Measurements from ENCODE around the gene PAPSS2.
"Not testable (repeated sequence)": the region's sequence is repeated elsewhere in the genome, so short reads cannot be mapped to it uniquely, and the experiment has no call there.

Gene PAPSS2

GRCh38 chr10:87659571-87660483 lies at the start of gene PAPSS2:
PAPSS2 (plus strand) TSS chr10:87659878; CDS start chr10:87659982, 104 bp downstream.
- DNase-seq: peak; percentile 67

- DNase-seq: not testable (repeated sequence)
Observed at GRCh38 chr10:87611341-87611740, 48.3 kb upstream of the PAPSS2 start.

GRCh38 chr10:87612115-87612514 lies 47.6 kb upstream of the PAPSS2 start:
- no peak for DNase-seq

GRCh38 chr10:87613751-87614150 lies 45.9 kb upstream of the PAPSS2 start:
- DNase-seq: no peak

- DNase-seq: no peak
Observed at GRCh38 chr10:87615856-87616255, 43.8 kb upstream of the PAPSS2 start.

GRCh38 chr10:87617503-87617902 lies 42.2 kb upstream of the PAPSS2 start:
- DNase-seq: no peak

- no peak for DNase-seq
Observed at GRCh38 chr10:87618566-87619423, 40.9 kb upstream of the PAPSS2 start.

GRCh38 chr10:87619705-87620104 lies 40.0 kb upstream of the PAPSS2 start:
- DNase-seq: no peak

GRCh38 chr10:87621440-87621839 lies 38.2 kb upstream of the PAPSS2 start:
- not testable (repeated sequence) for DNase-seq

GRCh38 chr10:87622314-87623004 lies 37.2 kb upstream of the PAPSS2 start:
- no peak for DNase-seq

GRCh38 chr10:87623191-87623590 lies 36.5 kb upstream of the PAPSS2 start:
- DNase-seq: no peak

- DNase-seq: no peak
Observed at GRCh38 chr10:87625661-87626060, 34.0 kb upstream of the PAPSS2 start.

- DNase-seq: no peak
Observed at GRCh38 chr10:87626422-87626892, 33.2 kb upstream of the PAPSS2 start.

- DNase-seq: no peak
Observed at GRCh38 chr10:87630171-87630570, 29.5 kb upstream of the PAPSS2 start.

- DNase-seq: no peak
Observed at GRCh38 chr10:87632454-87632853, 27.2 kb upstream of the PAPSS2 start.

GRCh38 chr10:87634311-87634710 lies 25.4 kb upstream of the PAPSS2 start:
- no peak for DNase-seq

- no peak for DNase-seq
Observed at GRCh38 chr10:87635498-87636312, 24.0 kb upstream of the PAPSS2 start.

- DNase-seq: no peak
Observed at GRCh38 chr10:87636313-87636915, 23.3 kb upstream of the PAPSS2 start.

- no peak for DNase-seq
Observed at GRCh38 chr10:87639493-87639892, 20.2 kb upstream of the PAPSS2 start.

GRCh38 chr10:87640043-87640442 lies 19.6 kb upstream of the PAPSS2 start:
- no peak for DNase-seq

GRCh38 chr10:87642486-87642885 lies 17.2 kb upstream of the PAPSS2 start:
- no peak for DNase-seq

- no peak for DNase-seq
Observed at GRCh38 chr10:87642988-87643387, 16.7 kb upstream of the PAPSS2 start.

Data from activated CD8-positive, alpha-beta memory T cell treated with anti-CD3 and anti-CD28 coated beads for 24 hours (primary cell).